Activated CD4-positive, CD25-positive, alpha-beta regulatory T cell treated with anti-CD3 and anti-CD28 coated beads, Interleukin-2, amount 50 U/mL, for 24 hours (primary cell): ENCODE results near the gene VPS8.
"Not testable (repeated sequence)": the region's sequence is repeated elsewhere in the genome, so short reads cannot be mapped to it uniquely, and the experiment has no call there.

Experiments used
- ATAC-seq, 2 donors: fragments of 150-1000 bp; cut with Tn5 transposase; one replicate each; pipeline ENCODE4 v1.10.0; 2021; ENCODE audit warnings: mild to moderate bottlenecking in 1 of 2, moderate library complexity in 1 of 2

VPS8 gene

DNA sequence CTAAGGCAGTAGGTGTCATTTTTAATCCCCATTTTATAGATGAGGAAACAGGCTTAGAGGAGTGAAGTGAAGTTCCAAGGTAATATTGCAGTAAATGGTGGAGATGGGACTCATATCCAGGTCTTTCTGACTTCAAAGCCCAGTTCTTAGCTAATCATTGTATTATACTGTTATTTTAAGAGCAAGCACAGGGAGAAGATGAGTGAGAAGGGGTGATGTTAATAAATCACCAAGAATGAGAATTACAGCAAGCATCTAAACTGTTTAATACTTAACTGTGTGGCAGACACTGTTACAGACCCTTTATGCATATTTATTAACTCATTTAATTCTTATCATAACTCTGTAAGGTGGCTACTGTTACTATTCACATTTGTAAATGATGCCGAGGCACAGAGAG is 61.2 kb downstream of the VPS8 start:
- ATAC-seq: no peak

DNA sequence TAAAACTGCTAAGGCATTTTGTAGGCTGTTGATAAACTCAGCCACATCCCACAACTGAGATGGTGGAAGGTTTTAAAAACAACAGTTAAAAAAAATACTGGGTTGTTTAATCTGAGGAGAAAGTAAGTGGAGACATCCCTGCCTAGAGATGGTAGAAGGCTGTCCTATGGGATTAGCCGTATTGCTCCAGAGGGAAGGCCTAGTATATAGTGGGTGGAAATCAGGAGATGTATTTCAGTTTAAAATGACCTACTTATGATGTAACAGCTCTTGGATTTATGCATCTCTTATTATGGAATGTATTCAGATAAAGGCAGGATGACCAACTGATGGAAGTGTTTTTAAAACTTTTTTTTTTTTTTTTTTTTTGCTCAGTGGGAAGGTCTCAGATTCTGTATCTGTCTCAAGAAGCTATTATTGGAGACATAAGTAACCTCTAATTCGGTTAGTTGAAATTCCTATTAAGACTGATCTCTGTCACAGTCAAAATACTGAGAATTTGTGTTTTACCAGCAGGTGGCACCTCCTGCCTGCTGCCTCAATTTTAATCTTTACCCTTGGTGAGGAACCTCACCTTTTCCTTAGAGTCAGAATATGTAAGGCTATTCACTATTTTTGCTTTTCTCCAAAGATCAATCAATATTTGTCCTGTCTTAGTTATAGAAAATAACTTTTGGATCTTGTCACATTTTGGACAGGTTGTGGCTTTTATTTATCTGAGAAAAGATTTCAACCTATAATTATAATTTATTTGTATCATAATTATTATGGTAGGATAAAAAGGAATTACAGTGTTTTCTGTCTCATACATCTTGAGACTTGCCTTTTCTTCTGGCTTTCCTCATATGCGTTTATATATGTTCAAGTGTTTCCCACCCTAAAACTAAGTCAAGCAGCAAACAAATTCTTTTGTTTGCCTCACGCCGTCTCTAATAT is 63.0 kb downstream of the VPS8 start:
- no peak for ATAC-seq

DNA sequence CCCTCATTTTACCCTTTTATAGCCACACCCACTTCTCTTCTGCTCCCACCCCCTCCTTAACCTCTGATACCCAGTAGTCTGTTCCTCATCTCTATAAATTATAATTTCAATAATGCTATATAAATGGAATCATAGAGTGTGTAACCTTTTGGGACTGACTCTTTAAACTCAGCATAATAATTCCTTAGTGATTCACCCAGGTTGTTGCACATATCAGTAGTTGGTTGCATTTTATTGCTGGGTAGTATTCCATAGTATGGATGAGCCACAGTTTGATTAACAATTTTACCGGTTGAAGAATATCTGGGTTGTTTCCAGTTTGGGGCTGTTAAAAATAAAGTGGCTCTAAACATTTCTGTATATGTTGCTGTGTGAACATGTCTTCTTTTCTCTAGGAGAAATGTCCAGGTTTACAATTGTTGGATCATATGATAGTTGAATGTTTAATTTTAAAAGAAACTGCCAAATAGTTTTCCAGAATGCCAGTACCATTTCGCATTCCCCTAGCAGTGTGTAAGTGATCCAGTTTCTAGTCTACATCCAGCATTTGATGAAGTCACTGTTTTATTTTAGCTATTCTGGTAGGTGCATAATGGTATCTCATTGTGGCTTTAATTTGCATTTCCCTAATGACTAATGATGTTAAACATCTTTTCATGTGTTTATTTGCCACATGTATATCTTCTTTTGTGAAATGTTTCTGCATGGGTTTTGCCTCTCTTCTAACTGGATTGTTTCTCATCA is 68.5 kb downstream of the VPS8 start:
- no peak for ATAC-seq

DNA sequence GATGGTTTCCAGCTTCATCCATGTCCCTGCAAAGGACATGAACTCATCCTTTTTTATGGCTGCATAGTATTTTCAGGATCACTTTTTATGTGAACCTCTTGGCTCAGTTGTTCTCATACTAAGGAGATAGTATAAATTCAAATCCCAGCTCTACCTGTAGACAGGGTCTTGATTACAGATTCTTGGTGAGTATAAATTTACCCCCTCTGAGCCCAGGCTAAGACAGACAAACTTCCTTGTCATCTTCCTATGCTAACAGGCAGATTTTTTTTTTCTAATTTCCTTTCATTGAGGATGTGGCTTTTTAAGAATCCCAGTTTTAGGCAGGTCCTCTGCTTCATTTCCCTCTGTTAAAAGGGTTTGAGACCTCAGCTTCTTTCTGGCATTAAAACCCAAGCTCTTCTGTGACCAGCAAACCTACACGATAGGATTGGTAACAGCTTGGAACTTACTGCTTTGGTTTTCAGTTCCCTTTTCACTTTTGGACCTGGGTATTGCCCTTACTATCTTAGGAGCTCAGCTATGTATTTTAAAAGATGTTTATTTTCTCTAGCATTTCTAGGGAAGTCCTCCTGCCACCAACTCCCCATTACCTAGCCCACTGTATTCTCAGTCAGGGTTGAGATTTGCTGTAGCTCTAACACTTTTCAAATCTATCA is 72.5 kb downstream of the VPS8 start:
- ATAC-seq: no peak

DNA sequence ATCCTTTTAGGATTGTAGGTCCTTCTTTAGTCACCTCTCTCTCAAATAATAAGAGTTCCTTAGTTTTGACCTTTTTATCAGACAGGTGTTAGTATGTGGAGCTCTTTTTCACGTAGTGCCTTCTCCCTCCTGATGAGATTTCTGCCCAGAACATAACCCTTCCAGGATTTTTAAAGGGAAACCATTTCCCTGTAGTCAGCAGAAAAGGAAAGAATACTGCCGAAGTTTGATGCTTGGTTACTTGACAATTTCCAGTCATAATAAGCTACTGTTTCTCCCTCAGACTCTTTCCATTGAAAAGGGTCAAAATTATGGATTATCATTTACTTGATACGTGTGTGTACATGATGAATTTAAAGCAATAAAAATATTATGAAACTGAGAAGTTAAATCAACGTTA is 73.1 kb downstream of the VPS8 start:
- no peak for ATAC-seq

DNA sequence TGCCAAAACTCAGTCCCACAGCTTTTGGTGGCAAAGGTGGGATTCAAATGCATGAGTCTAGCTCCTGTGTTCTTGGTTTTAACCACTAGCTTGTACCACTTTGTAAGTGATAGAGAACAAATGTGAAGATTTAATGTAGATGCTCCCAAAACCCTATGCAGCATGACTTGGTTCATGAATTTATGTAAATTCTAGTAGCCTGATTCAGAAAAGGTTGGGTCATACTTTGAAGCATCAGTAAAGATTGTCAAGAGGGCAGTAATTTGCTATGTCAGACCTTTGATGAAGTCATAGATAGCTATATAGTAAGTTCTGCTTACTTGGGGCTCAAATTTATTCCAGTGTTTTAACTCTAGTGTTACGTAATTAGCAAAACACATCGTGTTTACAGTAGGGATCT is 75.6 kb downstream of the VPS8 start:
- no peak for ATAC-seq

DNA sequence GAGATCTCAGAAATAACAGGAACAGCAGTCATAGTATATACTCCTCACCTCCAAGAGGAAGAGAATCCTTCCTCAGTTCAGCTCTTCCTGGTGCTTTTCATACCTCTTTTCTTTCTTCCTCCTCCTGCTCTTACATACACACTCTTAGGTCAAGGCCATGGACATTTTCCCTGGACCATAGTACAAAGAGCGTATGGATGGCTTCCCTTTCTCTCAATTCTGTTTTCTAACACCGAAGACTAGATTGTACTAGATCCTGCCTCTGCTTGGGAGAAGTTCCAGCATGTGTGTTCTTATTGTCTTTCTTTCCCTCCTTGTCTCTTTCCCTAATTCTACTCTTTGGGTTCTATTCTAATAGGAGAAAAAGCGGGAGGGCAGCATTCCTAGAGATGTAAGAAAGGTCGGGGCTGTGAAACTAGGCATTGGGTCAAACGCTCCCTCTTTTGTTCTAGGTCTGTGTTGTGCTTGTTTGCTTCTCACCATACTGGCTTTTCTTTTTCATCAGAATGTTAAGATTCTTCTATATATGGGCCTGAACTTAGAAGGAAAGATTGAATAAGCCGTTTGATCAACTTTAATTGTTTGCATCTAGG is 77.4 kb downstream of the VPS8 start:
- no peak for ATAC-seq

DNA sequence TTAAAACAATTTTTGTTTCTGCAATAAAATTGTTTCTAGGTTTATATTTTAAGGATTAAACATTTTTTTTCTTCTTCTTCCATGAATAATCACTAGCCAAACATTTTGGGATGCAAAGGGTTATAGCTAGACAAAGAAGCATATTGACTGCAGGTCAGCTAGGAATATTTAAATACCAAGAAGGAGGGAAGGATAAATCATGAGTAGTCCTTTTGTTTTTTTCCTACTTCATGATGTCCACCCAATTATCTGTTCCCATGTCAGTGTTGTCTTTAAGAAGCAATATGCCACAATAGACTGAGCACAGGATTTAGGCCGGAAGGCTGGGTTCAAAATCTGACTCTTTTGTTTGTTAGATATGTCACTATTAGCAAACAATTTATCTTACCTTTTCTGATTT is 82.1 kb downstream of the VPS8 start:
- no peak for ATAC-seq

DNA sequence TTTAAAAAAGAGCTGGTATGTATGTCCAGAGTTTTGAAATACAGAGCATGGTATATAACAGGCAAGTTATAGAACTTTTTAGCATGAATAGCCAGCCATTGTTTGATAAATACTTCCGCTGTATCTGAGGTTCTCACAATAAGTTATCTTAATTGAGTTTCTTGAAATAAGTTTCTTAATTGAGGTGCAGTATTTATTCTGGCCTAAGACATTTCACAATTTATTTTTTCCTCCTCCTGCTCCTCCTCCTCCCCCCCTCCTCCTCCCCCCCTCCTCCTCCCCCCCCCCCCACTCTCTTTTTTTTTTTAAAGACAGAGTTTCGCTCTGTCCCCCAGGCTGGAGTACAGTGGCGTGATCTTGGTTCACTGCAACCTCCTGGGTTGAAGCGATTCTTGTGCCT is 83.4 kb downstream of the VPS8 start:
- ATAC-seq: no peak

DNA sequence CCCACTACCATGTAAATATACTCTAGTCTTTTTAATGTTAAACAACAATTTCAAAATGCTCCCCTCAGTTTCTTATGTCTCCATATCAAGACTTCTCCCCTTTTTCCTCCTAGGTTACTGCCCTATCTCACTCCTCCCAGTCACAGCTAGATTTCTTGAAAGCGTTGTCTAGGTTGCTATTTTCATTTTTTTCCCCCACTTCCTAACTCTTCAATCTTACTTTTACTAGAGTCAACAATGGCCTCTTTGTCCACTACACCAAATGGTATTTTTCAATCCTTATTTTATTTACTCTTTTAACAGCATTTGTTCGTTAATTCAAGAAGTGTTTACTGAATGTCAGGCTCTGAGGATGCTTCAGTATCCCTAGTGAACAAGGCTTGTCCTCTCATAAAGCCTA is 84.4 kb downstream of the VPS8 start:
- no peak for ATAC-seq

DNA sequence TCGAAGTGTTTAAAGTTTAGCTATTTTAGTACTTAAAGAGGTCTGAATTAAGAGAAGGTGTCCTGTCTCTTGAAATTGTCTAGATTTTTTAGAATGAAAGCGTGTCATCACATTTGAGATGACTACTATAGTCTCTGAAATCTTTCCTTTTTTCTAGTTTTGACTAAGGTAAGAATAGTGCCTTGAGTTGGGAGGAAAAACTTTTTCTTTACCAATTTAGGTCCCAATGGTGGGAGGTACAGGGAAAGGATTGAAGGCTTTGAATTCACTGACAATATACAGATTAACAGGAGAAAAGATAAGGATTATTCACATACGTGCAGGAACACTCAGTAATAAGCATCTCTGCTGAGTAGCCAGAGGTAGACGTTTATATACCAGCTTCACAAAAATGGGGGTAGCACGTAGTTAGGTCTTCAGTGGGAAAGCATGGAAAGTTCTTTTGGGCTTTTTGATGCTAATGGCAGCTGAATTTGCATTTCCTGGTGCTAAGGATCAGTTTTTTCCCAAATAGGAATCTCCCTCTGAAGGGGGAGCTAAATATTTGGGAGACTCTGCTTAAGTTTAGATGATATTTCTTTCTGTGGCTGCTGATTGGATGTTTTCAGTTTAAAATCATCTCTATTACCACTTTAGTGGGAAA is 88.1 kb downstream of the VPS8 start:
- no peak for ATAC-seq

DNA sequence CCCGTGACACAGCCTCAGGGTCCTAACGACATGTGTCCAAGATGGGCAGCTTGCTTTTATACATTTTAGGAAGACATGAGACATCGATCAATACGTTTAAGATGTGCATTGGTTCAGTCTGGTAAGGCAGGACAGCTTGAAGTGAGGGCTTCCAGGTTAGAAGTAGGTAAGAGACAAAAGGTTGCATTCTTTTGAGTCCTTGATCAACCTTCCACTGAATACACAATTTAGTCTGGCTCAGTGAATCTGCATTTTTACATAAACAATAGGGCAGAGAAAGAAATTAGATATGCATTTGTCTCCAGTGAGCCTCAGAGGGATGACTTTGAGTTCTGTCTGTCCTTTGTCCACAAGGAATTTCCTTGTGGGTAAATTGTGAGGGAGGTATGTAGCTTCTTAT is 95.1 kb downstream of the VPS8 start:
- not testable (repeated sequence) for ATAC-seq

DNA sequence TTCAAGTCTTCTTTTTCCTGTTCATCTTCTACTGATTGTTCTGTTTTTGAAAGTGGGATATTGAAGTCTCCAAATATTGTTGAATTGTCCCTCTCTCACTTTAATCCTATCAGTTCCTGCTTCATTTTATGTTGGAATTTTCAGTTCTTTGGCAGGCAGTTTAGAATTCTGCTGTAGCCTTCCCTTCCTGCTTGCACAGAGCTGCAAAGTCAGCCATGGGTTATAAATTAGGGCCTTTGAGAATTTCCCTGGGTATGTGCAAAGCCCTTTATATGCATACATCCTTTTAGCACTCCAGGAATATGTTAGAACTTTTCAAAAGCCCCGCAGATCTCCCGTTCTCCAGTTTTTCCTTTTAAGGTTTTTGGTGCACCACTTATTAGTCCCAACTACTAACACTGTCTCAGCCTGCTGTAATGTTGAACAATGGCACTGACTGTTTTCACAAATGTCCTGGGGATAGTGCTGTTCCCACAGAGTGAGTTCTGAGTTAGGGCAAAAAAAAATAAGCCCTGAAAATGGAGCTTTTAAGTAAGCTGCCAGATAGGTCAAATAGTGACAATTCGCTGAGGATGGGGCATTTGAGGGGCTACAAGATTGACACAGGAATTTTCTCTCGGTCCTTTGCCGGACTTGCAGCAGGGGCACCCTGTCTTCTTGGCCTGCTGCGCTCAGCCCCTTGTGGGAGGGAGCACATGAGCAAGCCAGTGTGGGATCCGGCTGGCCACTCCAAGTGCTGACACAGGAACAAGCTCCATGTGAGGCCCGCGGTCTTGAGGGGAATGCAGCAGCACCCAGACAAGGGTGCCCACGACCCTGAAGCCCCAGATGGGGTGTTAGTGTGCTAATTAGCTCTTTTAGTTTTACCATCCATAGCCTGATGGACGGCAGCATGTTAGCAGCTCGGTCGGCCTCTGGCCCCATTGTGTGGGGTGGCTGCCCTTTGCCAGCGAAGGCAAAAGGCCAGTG is 96.0 kb downstream of the VPS8 start:
- no peak for ATAC-seq

DNA sequence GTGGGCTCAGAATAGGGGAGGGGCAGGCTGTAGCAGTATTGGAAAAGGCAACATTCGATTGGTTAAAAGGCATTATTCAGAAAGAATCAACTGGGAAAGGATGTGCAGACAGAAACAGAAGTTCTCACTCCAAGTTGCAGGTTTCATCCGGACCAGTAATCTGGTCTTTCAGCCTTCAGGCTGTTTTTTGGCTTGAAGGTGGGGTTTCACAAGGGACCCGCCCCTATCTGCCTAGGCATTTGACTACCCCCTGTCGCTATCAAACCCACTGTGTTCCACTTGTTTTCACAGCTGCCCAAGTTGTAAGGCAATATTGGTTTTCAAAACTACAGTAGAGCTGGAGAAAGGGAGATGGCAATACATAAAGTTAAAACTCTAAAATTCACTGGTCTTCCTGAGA is 96.9 kb downstream of the VPS8 start:
- ATAC-seq: no peak

DNA sequence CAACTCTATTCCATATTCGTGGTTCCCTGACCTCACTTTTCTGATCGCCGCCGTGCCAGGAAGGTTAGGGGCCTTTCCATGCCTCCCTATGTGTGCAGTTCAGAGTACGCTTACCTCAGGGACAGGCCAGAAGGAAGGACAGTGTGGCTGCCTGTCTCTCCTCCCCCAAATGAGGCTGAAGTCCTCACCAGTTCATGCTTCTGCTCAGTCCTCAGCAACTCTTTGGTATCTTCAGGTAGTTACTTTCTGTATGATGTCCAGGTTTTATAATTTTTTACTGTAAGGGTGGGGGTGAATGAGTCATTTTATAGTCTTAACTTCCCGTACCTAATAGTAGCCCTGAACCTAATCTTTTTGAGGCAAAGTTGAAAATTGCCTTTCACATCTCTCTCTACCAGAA is 98.7 kb downstream of the VPS8 start:
- ATAC-seq: no peak

DNA sequence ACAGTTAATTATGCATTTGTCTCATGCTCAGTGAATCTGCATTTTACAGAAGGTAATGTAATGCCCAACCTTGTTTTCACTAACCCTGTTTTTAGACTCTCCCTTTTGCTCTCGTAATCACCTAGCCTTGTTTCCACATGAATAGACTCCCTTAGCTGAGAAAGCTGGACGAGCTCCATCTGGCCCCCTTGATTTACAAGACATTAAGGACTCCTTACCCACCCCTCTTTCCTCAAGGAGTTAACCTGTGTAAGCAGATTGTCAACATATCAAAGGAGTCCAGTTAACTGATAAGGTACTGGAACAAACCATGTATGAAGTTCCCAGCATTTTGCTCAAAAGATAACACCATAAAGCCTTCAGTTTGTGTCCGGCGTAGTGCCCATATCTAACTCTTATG is 99.6 kb downstream of the VPS8 start:
- ATAC-seq: no peak

DNA sequence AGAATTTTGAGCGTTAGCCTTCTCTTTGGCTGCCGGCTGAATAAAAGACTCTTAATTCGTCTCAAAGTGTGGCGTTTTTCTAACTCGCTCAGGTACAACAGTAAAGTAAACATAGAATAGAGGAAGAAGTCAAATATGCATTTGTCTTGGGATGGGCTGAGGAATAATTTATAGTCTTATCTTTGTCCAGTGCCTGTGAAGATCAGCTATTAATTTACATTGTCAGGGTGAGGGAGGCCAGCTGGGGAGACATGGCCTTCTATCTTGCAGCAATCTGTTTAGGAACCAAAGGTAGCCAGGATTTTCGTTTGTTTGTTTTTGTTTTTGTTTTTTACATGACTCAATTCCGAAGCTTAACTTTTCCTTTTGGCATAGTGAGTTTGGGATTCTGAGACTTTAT is 100.2 kb downstream of the VPS8 start:
- no peak for ATAC-seq

DNA sequence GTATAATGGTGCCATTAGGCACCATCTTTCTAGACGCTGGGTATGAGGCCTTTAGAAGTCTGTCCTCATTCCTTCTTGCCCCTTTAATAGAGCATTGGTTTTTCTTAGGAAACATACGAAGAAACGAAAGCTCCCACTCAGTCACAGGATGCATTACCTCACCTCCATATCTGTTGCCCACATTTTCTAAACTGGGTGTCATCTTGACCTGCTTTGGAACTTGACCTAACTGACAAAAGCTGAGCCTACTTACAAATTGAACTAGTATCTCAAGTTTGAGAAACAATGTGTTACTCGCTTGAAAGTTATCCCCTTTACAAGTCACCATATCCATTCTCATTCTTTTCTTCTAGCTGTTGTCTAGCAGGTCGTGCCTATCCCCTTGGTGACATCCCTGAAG is 102.7 kb downstream of the VPS8 start:
- ATAC-seq: no peak

DNA sequence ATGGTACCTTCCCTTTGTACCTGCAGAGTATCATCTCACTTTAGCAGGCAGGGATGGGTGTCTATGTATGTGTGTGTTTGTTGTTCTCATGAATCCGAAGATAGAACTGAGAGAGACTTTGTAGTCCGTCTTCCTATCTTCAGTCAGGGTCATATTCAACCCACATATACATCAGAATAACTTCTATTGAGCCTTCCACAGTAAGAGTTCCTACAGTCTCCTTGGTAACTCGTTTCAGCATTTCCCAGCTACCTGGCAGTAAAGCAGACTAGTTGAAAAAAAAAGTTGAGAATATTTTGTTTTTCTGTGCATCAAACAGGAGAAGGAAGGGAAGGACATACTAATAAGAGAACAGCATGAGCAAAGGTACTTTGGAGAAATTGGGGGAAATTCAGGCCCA is 106.8 kb downstream of the VPS8 start:
- no peak for ATAC-seq

DNA sequence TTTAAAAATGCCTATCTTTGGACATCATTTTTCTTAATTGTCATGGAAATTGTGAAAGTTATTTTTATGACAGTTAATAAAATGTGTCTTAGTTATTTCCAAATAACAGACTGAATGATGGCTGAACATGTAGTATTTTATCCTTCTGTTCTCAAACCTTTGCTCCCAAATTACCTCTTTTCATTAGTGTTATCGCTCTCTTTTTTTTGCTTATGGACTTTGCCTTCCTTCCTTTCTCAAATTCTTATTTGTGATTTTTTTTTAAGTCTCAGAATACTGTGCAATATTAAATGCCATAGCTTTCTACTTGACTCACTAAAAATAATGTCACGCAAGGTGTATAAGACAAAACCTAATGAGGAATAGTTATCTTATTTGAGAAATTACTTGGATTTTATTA is 107.7 kb downstream of the VPS8 start:
- no peak for ATAC-seq

DNA sequence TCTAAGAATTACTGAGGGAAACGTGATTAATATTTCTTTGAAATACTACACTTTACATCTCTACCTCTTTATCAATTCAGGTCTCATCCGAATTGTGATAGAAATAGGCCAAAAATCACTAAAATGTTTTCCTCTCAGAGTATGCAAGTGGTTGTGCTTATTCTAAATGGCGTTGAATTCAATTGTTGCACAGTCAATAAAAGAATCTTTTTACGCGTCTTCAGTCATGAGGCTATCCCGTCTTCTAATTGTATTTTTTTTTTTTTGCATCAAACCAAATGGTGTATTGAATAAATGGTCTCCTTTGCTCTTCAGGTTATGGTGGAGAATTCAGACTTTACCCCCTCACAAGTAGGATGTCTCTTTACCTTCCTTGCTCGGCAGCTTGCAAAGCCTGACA is 112.6 kb downstream of the VPS8 start:
- ATAC-seq: no peak
